ENCODE results near the gene BRAF.
"Not testable (repeated sequence)": the region's sequence is repeated elsewhere in the genome, so short reads cannot be mapped to it uniquely, and the experiment has no call there.

BRAF gene

GRCh38 chr7:140697447-140698143, 227.1 kb downstream of the BRAF start:
- no peak for DNase-seq

- DNase-seq = peak; percentile 97
Measured at GRCh38 chr7:140696680-140697446, 227.9 kb downstream of the BRAF start, which contains the start of gene NDUFB2. Gene NDUFB2, plus strand, starts transcription at chr7:140696708. Its CDS starts 37 bp downstream, at chr7:140696745.

GRCh38 chr7:140696024-140696679, 228.6 kb downstream of the BRAF start:
- DNase-seq = peak; percentile 99

GRCh38 chr7:140695381-140695780, 229.3 kb downstream of the BRAF start:
- DNase-seq = no peak

GRCh38 chr7:140694592-140694991, 230.1 kb downstream of the BRAF start:
- DNase-seq = no peak

GRCh38 chr7:140693849-140694248, 230.9 kb downstream of the BRAF start:
- DNase-seq = not testable (repeated sequence)

- no peak for DNase-seq
Measured at GRCh38 chr7:140691376-140692045, 233.2 kb downstream of the BRAF start.

- DNase-seq = no peak
Measured at GRCh38 chr7:140689199-140690152, 235.3 kb downstream of the BRAF start.

GRCh38 chr7:140688341-140688740, 236.4 kb downstream of the BRAF start:
- no peak for DNase-seq

GRCh38 chr7:140686921-140687320, 237.8 kb downstream of the BRAF start:
- DNase-seq = no peak

- no peak for DNase-seq
Measured at GRCh38 chr7:140685407-140686087, 239.2 kb downstream of the BRAF start.

GRCh38 chr7:140684066-140684950, 240.4 kb downstream of the BRAF start:
- no peak for DNase-seq

GRCh38 chr7:140683657-140684056, 241.1 kb downstream of the BRAF start:
- DNase-seq = no peak

- no peak for DNase-seq
Measured at GRCh38 chr7:140681766-140682165, 243.0 kb downstream of the BRAF start.

- no peak for DNase-seq
Measured at GRCh38 chr7:140680886-140681285, 243.8 kb downstream of the BRAF start.

- no peak for DNase-seq
Measured at GRCh38 chr7:140679186-140679585, 245.5 kb downstream of the BRAF start.

GRCh38 chr7:140678816-140679130, 246.0 kb downstream of the BRAF start:
- no peak for DNase-seq

GRCh38 chr7:140678081-140678815, 246.5 kb downstream of the BRAF start:
- DNase-seq = no peak

- no peak for DNase-seq
Measured at GRCh38 chr7:140677496-140677895, 247.2 kb downstream of the BRAF start.

- DNase-seq = not testable (repeated sequence)
Measured at GRCh38 chr7:140676956-140677355, 247.8 kb downstream of the BRAF start.

All from eye (tissue), 1 donor.